Measurements from ENCODE around the gene PTPRH.

PTPRH gene

GRCh38 chr19:55171440-55171839 is 37.9 kb downstream of the PTPRH start:
- TF ChIP-seq GATA2 (IDR thresholded peaks at IDR 0.05; ENCODE audit: low read depth, low read length), result no peak

GRCh38 chr19:55169136-55169535 is 40.2 kb downstream of the PTPRH start:
- TF ChIP-seq GATA3 (IDR thresholded peaks at IDR 0.05; ENCODE audit: low read depth, low read length), result no peak
- TF ChIP-seq GATA2 (IDR thresholded peaks at IDR 0.05; ENCODE audit: low read depth, low read length), result no peak

- TF ChIP-seq GATA2 (IDR thresholded peaks at IDR 0.05; ENCODE audit: low read depth, low read length), result no peak
- no peak for TF ChIP-seq GATA3 (IDR thresholded peaks at IDR 0.05; ENCODE audit: low read depth, low read length)
Measured at GRCh38 chr19:55166530-55167268, 42.6 kb downstream of the PTPRH start, which contains the start of gene DNAAF3. Gene DNAAF3, minus strand, starts transcription at chr19:55166613. Its CDS starts 200 bp downstream, at chr19:55166413.

GRCh38 chr19:55165952-55166529 is 43.3 kb downstream of the PTPRH start:
- no peak for TF ChIP-seq GATA3 (IDR thresholded peaks at IDR 0.05; ENCODE audit: low read depth, low read length)
- TF ChIP-seq GATA2 (IDR thresholded peaks at IDR 0.05; ENCODE audit: low read depth, low read length), result no peak

- TF ChIP-seq GATA3 (IDR thresholded peaks at IDR 0.05; ENCODE audit: low read depth, low read length) (no peak), GATA2 (IDR thresholded peaks at IDR 0.05; ENCODE audit: low read depth, low read length) (no peak)
Measured at GRCh38 chr19:55161571-55162322, 47.6 kb downstream of the PTPRH start.

- TF ChIP-seq GATA3 (IDR thresholded peaks at IDR 0.05; ENCODE audit: low read depth, low read length) (no peak), GATA2 (IDR thresholded peaks at IDR 0.05; ENCODE audit: low read depth, low read length) (no peak)
Measured at GRCh38 chr19:55160986-55161365, 48.3 kb downstream of the PTPRH start.

- TF ChIP-seq GATA3 (IDR thresholded peaks at IDR 0.05; ENCODE audit: low read depth, low read length) (no peak), GATA2 (IDR thresholded peaks at IDR 0.05; ENCODE audit: low read depth, low read length) (no peak)
Measured at GRCh38 chr19:55160128-55160985, 48.9 kb downstream of the PTPRH start.

- TF ChIP-seq GATA3 (IDR thresholded peaks at IDR 0.05; ENCODE audit: low read depth, low read length), result no peak
- TF ChIP-seq GATA2 (IDR thresholded peaks at IDR 0.05; ENCODE audit: low read depth, low read length), result no peak
Measured at GRCh38 chr19:55158848-55159749, 50.2 kb downstream of the PTPRH start.

- TF ChIP-seq GATA3 (IDR thresholded peaks at IDR 0.05; ENCODE audit: low read depth, low read length), result no peak
- TF ChIP-seq GATA2 (IDR thresholded peaks at IDR 0.05; ENCODE audit: low read depth, low read length), result no peak
Measured at GRCh38 chr19:55158423-55158822, 50.9 kb downstream of the PTPRH start.

- no peak for TF ChIP-seq GATA2 (IDR thresholded peaks at IDR 0.05; ENCODE audit: low read depth, low read length)
- TF ChIP-seq GATA3 (IDR thresholded peaks at IDR 0.05; ENCODE audit: low read depth, low read length), result no peak
Measured at GRCh38 chr19:55157064-55157908, 52.0 kb downstream of the PTPRH start, which contains the start of gene TNNI3. Gene TNNI3, minus strand, starts transcription at chr19:55157732. Its CDS starts 143 bp downstream, at chr19:55157589.

GRCh38 chr19:55156202-55157063 is 52.9 kb downstream of the PTPRH start:
- TF ChIP-seq GATA3 (IDR thresholded peaks at IDR 0.05; ENCODE audit: low read depth, low read length), result no peak
- TF ChIP-seq GATA2 (IDR thresholded peaks at IDR 0.05; ENCODE audit: low read depth, low read length), result no peak

Measured in SH-SY5Y (cell line).